CD4-positive, alpha-beta T cell treated with Interleukin-4 for 4 hours (primary cell): ENCODE results near the gene SERPINE2.
"Not testable (repeated sequence)": the region's sequence is repeated elsewhere in the genome, so short reads cannot be mapped to it uniquely, and the experiment has no call there.

Experiments
- DNase-seq: peaks from one replicate; pipeline ENCODE4 v3.0.0-alpha.2; 2020

SERPINE2 gene

GRCh38 chr2:224009605-224010315 is 29.3 kb downstream of the SERPINE2 start:
- no peak for DNase-seq

GRCh38 chr2:224008702-224009261 is 30.3 kb downstream of the SERPINE2 start:
- no peak for DNase-seq

- DNase-seq, result no peak
Observed at GRCh38 chr2:224004105-224004695, 34.9 kb downstream of the SERPINE2 start.

GRCh38 chr2:224000662-224001061 is 38.4 kb downstream of the SERPINE2 start:
- DNase-seq, result not testable (repeated sequence)

GRCh38 chr2:223999862-224000261 is 39.2 kb downstream of the SERPINE2 start:
- no peak for DNase-seq

- DNase-seq, result no peak
Observed at GRCh38 chr2:223998948-223999347, 40.1 kb downstream of the SERPINE2 start.

GRCh38 chr2:223997938-223998337 is 41.1 kb downstream of the SERPINE2 start:
- no peak for DNase-seq

GRCh38 chr2:223996391-223996790 is 42.7 kb downstream of the SERPINE2 start:
- no peak for DNase-seq

- DNase-seq, result no peak
Observed at GRCh38 chr2:223995569-223995968, 43.5 kb downstream of the SERPINE2 start.

- no peak for DNase-seq
Observed at GRCh38 chr2:223994562-223995162, 44.4 kb downstream of the SERPINE2 start.

GRCh38 chr2:223993634-223994232 is 45.4 kb downstream of the SERPINE2 start:
- peak; percentile 71 for DNase-seq

- DNase-seq, result no peak
Observed at GRCh38 chr2:223991611-223992010, 47.5 kb downstream of the SERPINE2 start.

GRCh38 chr2:223989856-223990232 is 49.2 kb downstream of the SERPINE2 start:
- no peak for DNase-seq

- no peak for DNase-seq
Observed at GRCh38 chr2:223989206-223989855, 49.8 kb downstream of the SERPINE2 start.

- no peak for DNase-seq
Observed at GRCh38 chr2:223981241-223981640, 57.8 kb downstream of the SERPINE2 start.

GRCh38 chr2:223980803-223981202 is 58.3 kb downstream of the SERPINE2 start:
- no peak for DNase-seq

GRCh38 chr2:223980397-223980735 is 58.7 kb downstream of the SERPINE2 start:
- DNase-seq, result no peak

GRCh38 chr2:223979730-223980396 is 59.2 kb downstream of the SERPINE2 start:
- DNase-seq, result no peak

GRCh38 chr2:223978451-223978850 is 60.6 kb downstream of the SERPINE2 start:
- no peak for DNase-seq

- DNase-seq, result no peak
Observed at GRCh38 chr2:223976635-223977226, 62.4 kb downstream of the SERPINE2 start.

GRCh38 chr2:223973606-223974005 is 65.5 kb downstream of the SERPINE2 start:
- no peak for DNase-seq

- no peak for DNase-seq
Observed at GRCh38 chr2:223972656-223973102, 66.4 kb downstream of the SERPINE2 start.
